Measurements from ENCODE around the gene FAHD1.
"Not testable (repeated sequence)": the region's sequence is repeated elsewhere in the genome, so short reads cannot be mapped to it uniquely, and the experiment has no call there.

FAHD1 gene

DNA sequence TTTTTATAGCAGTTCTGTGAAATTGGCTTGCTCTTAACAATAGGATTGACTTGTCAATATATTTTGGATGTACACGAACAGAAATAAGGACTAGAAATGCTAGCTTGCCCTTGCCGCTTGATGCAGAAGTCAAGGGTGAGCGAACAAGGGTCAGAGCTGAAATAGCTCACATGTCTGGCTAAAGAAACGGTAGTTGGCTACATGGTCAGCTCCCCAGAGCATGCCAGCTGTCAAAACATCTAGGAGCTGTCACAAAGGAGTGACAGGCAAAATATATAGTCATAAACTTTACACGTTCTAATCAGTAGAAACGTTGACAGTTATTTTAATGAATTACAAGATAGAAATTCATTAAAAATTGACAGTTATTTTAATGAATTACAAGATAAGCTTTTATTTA, 47.8 kb downstream of the FAHD1 start:
- Histone ChIP-seq H2AFZ (no peak overlapping the region), H3K4me1 (no peaks in the 10 kb centered on the region), H3K27me3 (ENCODE audit: control insufficient read depth, insufficient read depth, low read length) (no peaks in the 10 kb centered on the region), H3K27ac (no peak overlapping the region), H3K36me3 (ENCODE audit: control insufficient read depth, insufficient read depth, low read length) (no peaks in the 10 kb centered on the region), H3K9me3 (ENCODE audit: control insufficient read depth, low read length) (no peaks in the 10 kb centered on the region), H3K4me3 (ENCODE audit: low read depth, low read length) (no peak overlapping the region), H3K79me2 (no peaks in the 10 kb centered on the region), H3K9ac (no peak overlapping the region), H3K4me2 (ENCODE audit: low read length) (no peak overlapping the region)
- TF ChIP-seq, protein P1, sequence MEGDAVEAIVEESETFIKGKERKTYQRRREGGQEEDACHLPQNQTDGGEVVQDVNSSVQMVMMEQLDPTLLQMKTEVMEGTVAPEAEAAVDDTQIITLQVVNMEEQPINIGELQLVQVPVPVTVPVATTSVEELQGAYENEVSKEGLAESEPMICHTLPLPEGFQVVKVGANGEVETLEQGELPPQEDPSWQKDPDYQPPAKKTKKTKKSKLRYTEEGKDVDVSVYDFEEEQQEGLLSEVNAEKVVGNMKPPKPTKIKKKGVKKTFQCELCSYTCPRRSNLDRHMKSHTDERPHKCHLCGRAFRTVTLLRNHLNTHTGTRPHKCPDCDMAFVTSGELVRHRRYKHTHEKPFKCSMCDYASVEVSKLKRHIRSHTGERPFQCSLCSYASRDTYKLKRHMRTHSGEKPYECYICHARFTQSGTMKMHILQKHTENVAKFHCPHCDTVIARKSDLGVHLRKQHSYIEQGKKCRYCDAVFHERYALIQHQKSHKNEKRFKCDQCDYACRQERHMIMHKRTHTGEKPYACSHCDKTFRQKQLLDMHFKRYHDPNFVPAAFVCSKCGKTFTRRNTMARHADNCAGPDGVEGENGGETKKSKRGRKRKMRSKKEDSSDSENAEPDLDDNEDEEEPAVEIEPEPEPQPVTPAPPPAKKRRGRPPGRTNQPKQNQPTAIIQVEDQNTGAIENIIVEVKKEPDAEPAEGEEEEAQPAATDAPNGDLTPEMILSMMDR (IDR thresholded peaks at IDR 0.05) = no peak

DNA sequence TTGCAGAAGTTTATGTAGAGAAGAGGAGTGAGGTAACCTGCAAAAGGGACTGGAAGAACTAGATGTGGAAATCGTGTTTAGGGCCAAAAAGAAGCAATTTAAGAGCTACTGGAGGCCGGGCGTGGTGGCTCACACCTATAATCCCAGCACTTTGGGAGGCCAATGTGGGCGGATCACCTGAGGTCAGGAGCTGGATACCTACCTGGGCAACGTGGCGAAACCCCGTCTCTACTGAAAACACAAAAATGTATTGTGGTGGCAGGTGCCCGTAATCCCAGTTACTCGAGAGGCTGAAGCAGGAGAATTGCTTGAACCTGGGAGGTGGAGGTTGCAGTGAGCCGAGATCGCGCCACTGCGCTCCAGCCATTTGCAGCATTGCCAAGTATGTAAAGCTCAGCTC, 49.1 kb downstream of the FAHD1 start:
- H3K9ac ChIP-seq; H3K27ac ChIP-seq; H3K27me3 ChIP-seq (ENCODE audit: control insufficient read depth, insufficient read depth, low read length); H3K79me2 ChIP-seq; H3K4me1 ChIP-seq; H3K9me3 ChIP-seq (ENCODE audit: control insufficient read depth, low read length); H3K4me2 ChIP-seq (ENCODE audit: low read length); H3K4me3 ChIP-seq (ENCODE audit: low read depth, low read length); H2AFZ ChIP-seq; H3K36me3 ChIP-seq (ENCODE audit: control insufficient read depth, insufficient read depth, low read length): not testable (repeated sequence)

DNA sequence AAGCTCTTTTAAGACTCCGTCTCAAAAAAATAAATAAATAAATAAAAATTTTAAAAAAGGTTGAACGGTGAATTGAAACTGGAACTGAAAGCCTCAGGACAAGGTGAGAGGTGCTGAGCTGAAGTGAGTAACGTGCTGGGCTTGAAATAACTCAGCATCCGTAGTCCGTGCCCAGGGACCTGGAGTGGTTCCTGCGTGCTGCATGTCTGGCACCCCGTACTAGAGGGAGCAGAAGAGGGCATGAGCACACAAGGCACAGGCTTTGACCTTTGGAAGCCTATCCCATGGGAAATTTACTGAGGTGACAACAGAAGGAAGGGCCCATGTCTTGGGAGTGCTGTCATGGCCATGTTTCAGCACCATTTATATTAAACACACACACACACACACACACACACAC, 49.5 kb downstream of the FAHD1 start:
- H3K36me3 ChIP-seq (ENCODE audit: control insufficient read depth, insufficient read depth, low read length) = no peaks in the 10 kb centered on the region
- TF ChIP-seq, protein P1 (IDR thresholded peaks at IDR 0.05) = no peak
- no peak overlapping the region for H2AFZ ChIP-seq
- no peaks in the 10 kb centered on the region for H3K9me3 ChIP-seq (ENCODE audit: control insufficient read depth, low read length)
- H3K4me3 ChIP-seq (ENCODE audit: low read depth, low read length) = no peak overlapping the region
- no peak overlapping the region for H3K9ac ChIP-seq
- H3K4me2 ChIP-seq (ENCODE audit: low read length) = no peak overlapping the region
- no peaks in the 10 kb centered on the region for H3K27me3 ChIP-seq (ENCODE audit: control insufficient read depth, insufficient read depth, low read length)
- no peaks in the 10 kb centered on the region for H3K79me2 ChIP-seq
- no peak overlapping the region for H3K27ac ChIP-seq
- no peaks in the 10 kb centered on the region for H3K4me1 ChIP-seq

DNA sequence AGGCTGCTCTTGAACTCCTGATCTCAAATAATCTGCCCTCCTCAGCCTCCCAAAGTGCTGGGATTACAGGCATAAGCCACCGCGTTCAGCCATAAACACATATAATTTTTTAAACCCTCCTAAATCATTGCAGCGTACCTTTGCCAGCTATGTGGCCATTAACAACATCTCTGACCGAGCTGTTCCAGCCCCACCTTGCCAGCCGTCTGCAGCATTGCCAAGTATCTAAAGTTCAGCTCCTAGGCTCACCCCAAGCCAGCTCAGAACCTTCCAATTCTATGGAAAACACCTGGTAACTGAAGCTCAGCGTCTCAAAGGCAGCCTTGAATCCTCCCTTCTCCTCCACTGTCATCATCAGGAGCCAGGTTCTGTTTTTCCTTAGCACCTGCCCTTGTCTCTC, 50.1 kb downstream of the FAHD1 start:
- no peak overlapping the region for H3K27ac ChIP-seq
- no peaks in the 10 kb centered on the region for H3K27me3 ChIP-seq (ENCODE audit: control insufficient read depth, insufficient read depth, low read length)
- no peaks in the 10 kb centered on the region for H3K4me1 ChIP-seq
- H3K4me3 ChIP-seq (ENCODE audit: low read depth, low read length) = no peak overlapping the region
- H2AFZ ChIP-seq = no peak overlapping the region
- no peaks in the 10 kb centered on the region for H3K36me3 ChIP-seq (ENCODE audit: control insufficient read depth, insufficient read depth, low read length)
- H3K9ac ChIP-seq = no peak overlapping the region
- H3K4me2 ChIP-seq (ENCODE audit: low read length) = no peak overlapping the region
- no peaks in the 10 kb centered on the region for H3K9me3 ChIP-seq (ENCODE audit: control insufficient read depth, low read length)
- TF ChIP-seq, protein P1 (IDR thresholded peaks at IDR 0.05) = no peak
- no peaks in the 10 kb centered on the region for H3K79me2 ChIP-seq

DNA sequence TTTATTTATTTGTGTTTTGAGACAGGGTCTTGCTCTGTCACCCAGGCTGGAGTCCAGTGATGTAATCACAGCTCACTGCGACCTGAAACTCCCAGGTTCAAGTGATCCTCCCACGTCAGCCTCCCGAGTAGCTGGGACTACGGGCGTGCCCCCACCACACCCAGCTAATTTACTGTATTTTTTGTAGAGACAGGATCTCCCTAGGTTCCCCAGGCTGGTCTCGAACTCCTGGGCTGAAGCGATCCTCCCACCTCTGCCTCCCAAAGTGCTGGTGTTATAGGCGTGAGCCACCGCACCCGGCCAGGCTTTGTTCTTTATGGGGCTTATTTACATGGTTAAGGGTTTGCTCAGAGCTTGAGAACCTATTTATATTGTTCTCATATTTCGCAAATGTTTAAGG, 50.8 kb downstream of the FAHD1 start:
- Histone ChIP-seq H3K4me2 (ENCODE audit: low read length) (no peak overlapping the region), H3K9me3 (ENCODE audit: control insufficient read depth, low read length) (no peaks in the 10 kb centered on the region), H2AFZ (no peak overlapping the region), H3K4me3 (ENCODE audit: low read depth, low read length) (no peak overlapping the region), H3K27ac (no peak overlapping the region), H3K4me1 (no peaks in the 10 kb centered on the region), H3K9ac (no peak overlapping the region), H3K79me2 (no peaks in the 10 kb centered on the region), H3K27me3 (ENCODE audit: control insufficient read depth, insufficient read depth, low read length) (no peaks in the 10 kb centered on the region), H3K36me3 (ENCODE audit: control insufficient read depth, insufficient read depth, low read length) (no peaks in the 10 kb centered on the region)
- TF ChIP-seq, protein P1 (IDR thresholded peaks at IDR 0.05) = no peak

Data from parathyroid adenoma (tissue), 2 donors.